ENCODE results near the gene ARFIP2.

Gene ARFIP2

GRCh38 chr11:6474806-6475500 lies 6.2 kb downstream of the ARFIP2 start:
- H3K4me3 ChIP-seq (replicated peaks; ENCODE audit: low read depth, low read length), result peak overlapping the region; percentile 49; the same call in 1 of the 2 replicates
- DNase-seq (ENCODE audit: extremely low read depth, low read depth), result no peak
- TF ChIP-seq CTCF (IDR thresholded peaks at IDR 0.05; ENCODE audit: low read depth, low read length, missing control alignments), result no peak

GRCh38 chr11:6474413-6474792 lies 6.7 kb downstream of the ARFIP2 start:
- TF ChIP-seq CTCF (IDR thresholded peaks at IDR 0.05; ENCODE audit: low read depth, low read length, missing control alignments), result no peak
- DNase-seq (ENCODE audit: extremely low read depth, low read depth), result no peak
- H3K4me3 ChIP-seq (replicated peaks; ENCODE audit: low read depth, low read length), result peak overlapping the region; percentile 49

- H3K4me3 ChIP-seq (replicated peaks; ENCODE audit: low read depth, low read length), result peak within 1 kb of the TSS; percentile 82
- DNase-seq (ENCODE audit: extremely low read depth, low read depth), result peak; percentile 59
- TF ChIP-seq CTCF (IDR thresholded peaks at IDR 0.05; ENCODE audit: low read depth, low read length, missing control alignments), result peak; percentile 35
Observed at GRCh38 chr11:6473451-6474412, 7.4 kb downstream of the ARFIP2 start, which contains the start of gene TRIM3. Gene TRIM3 (minus strand): TSS chr11:6473941. CDS start chr11:6465695, 8,246 bp downstream.

GRCh38 chr11:6472934-6473333 lies 8.2 kb downstream of the ARFIP2 start:
- DNase-seq (ENCODE audit: extremely low read depth, low read depth), result no peak
- TF ChIP-seq CTCF (IDR thresholded peaks at IDR 0.05; ENCODE audit: low read depth, low read length, missing control alignments), result no peak
- peak overlapping the region; percentile 82 for H3K4me3 ChIP-seq (replicated peaks; ENCODE audit: low read depth, low read length)

- no peak for TF ChIP-seq CTCF (IDR thresholded peaks at IDR 0.05; ENCODE audit: low read depth, low read length, missing control alignments)
- no peak for DNase-seq (ENCODE audit: extremely low read depth, low read depth)
- H3K4me3 ChIP-seq (replicated peaks; ENCODE audit: low read depth, low read length), result no peak overlapping the region
Observed at GRCh38 chr11:6469599-6469998, 11.5 kb downstream of the ARFIP2 start.

GRCh38 chr11:6468712-6469495 lies 12.2 kb downstream of the ARFIP2 start:
- no peak overlapping the region for H3K4me3 ChIP-seq (replicated peaks; ENCODE audit: low read depth, low read length)
- TF ChIP-seq CTCF (IDR thresholded peaks at IDR 0.05; ENCODE audit: low read depth, low read length, missing control alignments), result no peak
- peak; percentile 59 for DNase-seq (ENCODE audit: extremely low read depth, low read depth)

Measured in HFF-Myc (cell line).